ENCODE data around the gene NCAM1. TPM values are rescaled to one million over a fixed set of nuclear protein-coding genes. Genes with fewer than 3 reads are reported as not detected.

NCAM1 gene
- total RNA-seq, 4 donors from 2014 or later, result 7.2 to 18.6 (median 14.4) TPM

GRCh38 chr11:113237261-113237660, 276.0 kb downstream of the NCAM1 start:
- Histone ChIP-seq H3K4me3 (no peak overlapping the region), H3K27ac (no peak overlapping the region), H3K4me1 (peaks cover 0 to 8% (median 3%) of the 10 kb centered on the region in 4 donors), H3K9me3 (no peaks in the 10 kb centered on the region), H3K27me3 (no peaks in the 10 kb centered on the region), H3K36me3 (no peaks in the 10 kb centered on the region)
- no peak for TF ChIP-seq POLR2AphosphoS5 (IDR thresholded peaks at IDR 0.05)
- no peak for TF ChIP-seq CTCF (IDR thresholded peaks at IDR 0.05)
- no peak for TF ChIP-seq EP300 (IDR thresholded peaks at IDR 0.05; ENCODE audit: low read depth)
- no peak for TF ChIP-seq POLR2A (IDR thresholded peaks at IDR 0.05)
- 81% methylated on average over 4 of the region's 4 CpGs; no CpG with 5 or more reads in 1 of the 2 donors for WGBS, 2 donors (ENCODE audit: low coverage in 1 of 2)
- in situ Hi-C loops (cut with MboI; ENCODE audit: low pct_ligation_motif_present in 1 of 4, low pct_unique_long_range_greater_than_20kb in 1 of 4, low sequenced_read_pairs in 3 of 4) (no loop called here), intact Hi-C loops (cut with DNase I; ENCODE audit: low total_unique reads) (no loop called here)
- no peak for DNase-seq

GRCh38 chr11:113238721-113239120, 277.5 kb downstream of the NCAM1 start:
- Histone ChIP-seq H3K4me1 (peaks cover 0 to 14% (median 6%) of the 10 kb centered on the region in 4 donors), H3K27ac (no peak overlapping the region), H3K27me3 (peaks cover 3% of the 10 kb centered on the region), H3K36me3 (no peaks in the 10 kb centered on the region), H3K9me3 (no peaks in the 10 kb centered on the region), H3K4me3 (no peak overlapping the region)
- no peak for TF ChIP-seq CTCF (IDR thresholded peaks at IDR 0.05)
- TF ChIP-seq EP300 (IDR thresholded peaks at IDR 0.05; ENCODE audit: low read depth), result no peak
- 93% methylated on average over 5 of the region's 5 CpGs; no CpG with 5 or more reads in 1 of the 2 donors for WGBS, 2 donors (ENCODE audit: low coverage in 1 of 2)
- in situ Hi-C loops (cut with MboI; ENCODE audit: low pct_ligation_motif_present in 1 of 4, low pct_unique_long_range_greater_than_20kb in 1 of 4, low sequenced_read_pairs in 3 of 4) (no loop called here), intact Hi-C loops (cut with DNase I; ENCODE audit: low total_unique reads) (no loop called here)
- DNase-seq, result no peak

GRCh38 chr11:113240389-113240788, 279.2 kb downstream of the NCAM1 start:
- no peak overlapping the region for H3K4me3 ChIP-seq
- intact Hi-C loops (cut with DNase I; ENCODE audit: low total_unique reads) (no loop called here), in situ Hi-C loops (cut with MboI; ENCODE audit: low pct_ligation_motif_present in 1 of 4, low pct_unique_long_range_greater_than_20kb in 1 of 4, low sequenced_read_pairs in 3 of 4) (no loop called here)
- TF ChIP-seq POLR2A (IDR thresholded peaks at IDR 0.05) (no peak), POLR2AphosphoS5 (IDR thresholded peaks at IDR 0.05) (no peak), EP300 (IDR thresholded peaks at IDR 0.05; ENCODE audit: low read depth) (no peak), CTCF (IDR thresholded peaks at IDR 0.05) (no peak)
- H3K9me3 ChIP-seq, result no peaks in the 10 kb centered on the region
- no peak overlapping the region for H3K27ac ChIP-seq
- DNase-seq, result no peak
- no peaks in the 10 kb centered on the region for H3K36me3 ChIP-seq
- peaks cover 0 to 18% (median 6%) of the 10 kb centered on the region in 4 donors for H3K4me1 ChIP-seq
- peaks cover 5% of the 10 kb centered on the region for H3K27me3 ChIP-seq
- WGBS, 2 donors (ENCODE audit: low coverage in 1 of 2), result 57 to 58% methylated on average over 3 to 5 of the region's 5 CpGs

- in situ Hi-C loops (cut with MboI; ENCODE audit: low pct_ligation_motif_present in 1 of 4, low pct_unique_long_range_greater_than_20kb in 1 of 4, low sequenced_read_pairs in 3 of 4) (no loop called here), intact Hi-C loops (cut with DNase I; ENCODE audit: low total_unique reads) (no loop called here)
- Histone ChIP-seq H3K36me3 (no peaks in the 10 kb centered on the region), H3K9me3 (no peaks in the 10 kb centered on the region), H3K4me1 (peaks cover 0 to 18% (median 6%) of the 10 kb centered on the region in 4 donors), H3K27me3 (peaks cover 5% of the 10 kb centered on the region), H3K4me3 (no peak overlapping the region), H3K27ac (peak overlapping the region in 2 of 4 donors; percentile 30 to 72)
- DNase-seq, result no peak
- TF ChIP-seq POLR2A (IDR thresholded peaks at IDR 0.05) (no peak), POLR2AphosphoS5 (IDR thresholded peaks at IDR 0.05) (no peak), EP300 (IDR thresholded peaks at IDR 0.05; ENCODE audit: low read depth) (no peak), CTCF (IDR thresholded peaks at IDR 0.05) (no peak)
- 46 to 70% methylated on average over 6 to 12 of the region's 12 CpGs for WGBS, 2 donors (ENCODE audit: low coverage in 1 of 2)
These were observed 279.8 kb downstream of the NCAM1 start for GRCh38 chr11:113240790-113241635.

Measured in transverse colon (tissue), 4 donors.